ENCODE results near the gene SLC35F1.

DNA sequence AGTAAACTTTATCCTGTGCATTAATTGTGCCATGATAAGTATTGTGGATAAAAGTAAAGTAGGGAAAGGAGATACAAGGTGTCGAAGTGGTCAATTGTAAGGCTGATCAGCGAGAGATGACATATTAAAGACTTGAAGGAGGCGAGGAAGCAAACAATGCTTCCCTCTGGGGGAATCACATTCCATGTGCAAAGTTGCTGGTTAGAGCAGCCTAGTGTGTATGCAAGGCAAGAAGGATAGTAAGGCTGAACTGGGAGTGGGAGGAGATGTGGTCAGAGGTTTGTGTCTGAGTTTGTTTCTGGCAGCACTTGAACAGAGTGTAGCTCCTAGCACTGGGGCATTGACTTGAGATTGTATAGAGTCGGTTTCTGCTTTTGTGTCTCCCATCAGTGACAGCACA lies 122.9 kb downstream of the SLC35F1 start:
- TF ChIP-seq CTCF (IDR thresholded peaks at IDR 0.05; ENCODE audit: borderline replicate concordance, extremely low read depth, low read length, poor library complexity, severe bottlenecking) (no peak), EZH2 (IDR thresholded peaks at IDR 0.05; ENCODE audit: borderline replicate concordance, low read depth, low read length, severe bottlenecking) (no peak)
